ENCODE measurements around the gene CDA.

CDA gene

GRCh38 chr1:20658166-20658915 is 69.4 kb downstream of the CDA start:
- no peak for DNase-seq

- DNase-seq, result no peak
Observed at GRCh38 chr1:20660363-20660762, 71.5 kb downstream of the CDA start.

DNA sequence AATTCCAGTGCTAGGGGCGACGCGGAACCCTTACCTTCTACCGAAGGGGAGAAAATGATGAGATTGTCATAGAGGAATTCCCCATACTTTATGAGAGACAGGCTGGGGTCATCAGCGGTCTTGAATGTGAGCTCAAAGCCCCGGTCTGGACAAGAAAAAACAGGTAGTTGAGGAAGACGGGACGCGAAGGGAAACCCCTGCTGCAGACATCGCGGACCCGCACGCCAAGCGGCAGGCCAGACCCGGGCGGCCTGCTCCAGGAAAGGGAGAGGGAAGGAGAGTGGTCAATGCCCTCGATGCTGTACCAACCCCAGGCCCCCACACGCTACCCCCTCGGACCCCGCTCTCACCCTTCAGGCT is 71.9 kb downstream of the CDA start:
- no peak for DNase-seq

- DNase-seq, result peak; percentile 95 to 99
Observed at GRCh38 chr1:20661207-20662109, 72.6 kb downstream of the CDA start, which contains the start of gene DDOST. Gene DDOST (minus strand): TSS chr1:20661369. CDS start chr1:20661350, 19 bp downstream.

GRCh38 chr1:20662110-20662475 is 73.2 kb downstream of the CDA start:
- DNase-seq, result no peak

DNA sequence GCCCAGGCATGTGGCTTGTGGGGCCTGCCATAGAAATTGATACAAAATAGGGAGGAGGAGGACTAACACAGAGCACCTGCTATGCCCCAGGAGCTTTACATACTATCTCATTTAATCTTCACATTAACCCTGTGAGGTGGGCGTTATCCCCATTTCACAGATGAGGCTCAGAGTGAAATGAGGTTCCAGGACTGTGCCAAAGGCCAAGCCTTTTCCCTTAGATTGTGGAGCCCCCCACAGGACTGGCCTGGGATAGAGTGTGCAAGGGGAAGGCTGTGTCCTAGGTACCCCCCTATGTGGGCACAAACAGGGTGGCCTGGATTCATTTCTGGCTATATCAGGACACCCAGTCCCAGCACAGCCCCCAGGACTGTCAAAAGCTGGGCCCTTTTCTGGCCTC is 74.5 kb downstream of the CDA start:
- DNase-seq, result no peak

DNA sequence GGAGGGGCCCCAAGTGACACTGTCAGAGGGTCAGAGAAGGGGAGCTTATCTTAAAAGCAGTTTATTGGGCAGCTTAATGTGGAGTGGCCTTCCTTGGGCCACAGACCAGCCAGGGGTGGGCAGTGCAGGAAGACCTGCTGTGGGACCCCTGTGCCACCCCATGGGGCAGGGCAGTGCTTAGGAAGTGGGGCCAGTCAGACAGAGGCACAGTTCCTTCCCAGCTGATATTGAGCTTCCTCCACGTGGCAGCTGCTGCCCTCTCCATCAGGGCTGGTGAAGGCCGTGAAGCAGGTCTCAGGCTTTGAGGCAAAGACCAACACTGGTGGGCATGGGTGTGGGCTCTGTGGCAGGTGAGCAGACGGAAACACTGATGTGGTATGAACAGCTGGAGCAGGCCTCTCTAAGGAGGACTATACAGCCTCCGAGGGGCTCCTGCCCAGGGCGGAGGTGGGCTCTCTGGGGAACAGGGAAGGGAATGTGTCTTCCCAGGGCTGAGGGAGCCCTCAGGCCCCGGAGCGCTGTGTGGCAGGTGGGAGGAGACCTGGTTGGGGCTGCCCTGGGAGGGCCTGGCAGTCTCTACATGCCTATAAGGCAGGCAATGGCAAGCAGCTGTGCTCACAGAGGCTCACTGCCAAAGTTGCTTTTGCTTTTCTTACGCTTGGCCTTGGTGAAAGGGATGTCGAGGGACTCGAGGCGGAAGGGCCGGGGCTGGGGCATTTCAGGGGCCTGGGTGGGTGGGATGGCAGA is 75.2 kb downstream of the CDA start:
- no peak for DNase-seq

GRCh38 chr1:20665726-20666125 is 76.8 kb downstream of the CDA start:
- no peak for DNase-seq

- no peak for DNase-seq
Observed at GRCh38 chr1:20666146-20666545, 77.2 kb downstream of the CDA start.

GRCh38 chr1:20666804-20667203 is 77.9 kb downstream of the CDA start:
- no peak for DNase-seq
